Small intestine (tissue), 7 donors: ENCODE measurements around the gene KCNN3. TPM values are rescaled to one million over a fixed set of nuclear protein-coding genes. Genes with fewer than 3 reads are reported as not detected.

Experiments used
- DNase-seq, 2 donors: peaks; one replicate each; pipeline versions ENCODE4 v3.0.0 to v3.0.0-alpha.2; 2013
- FAIRE-seq: peaks from 2 replicates; lab custom pipeline; 2012; peaks lifted over from hg19 to GRCh38; lab: Jason Lieb, UNC
- H3K27ac ChIP-seq, 3 donors: one replicate each; pipeline ENCODE4 v1.5.1; 2013; ENCODE audit warnings: low read length in 2 of 3, mild to moderate bottlenecking in 2 of 3, control low read depth in 1 of 3, inconsistent platforms in 1 of 3, low read depth in 1 of 3, moderate library complexity in 1 of 3
- H3K27me3 ChIP-seq, 3 donors: one replicate each; pipeline ENCODE4 v1.6.1; 2013; ENCODE audit warnings: low read length in 3 of 3, inconsistent platforms in 1 of 3; ENCODE audit not compliant: control insufficient read depth in 3 of 3, insufficient read depth in 3 of 3
- H3K36me3 ChIP-seq, 3 donors: one replicate each; pipeline ENCODE4 v1.6.1; 2013; ENCODE audit warnings: low read length in 3 of 3, inconsistent platforms in 1 of 3, low read depth in 1 of 3, mild to moderate bottlenecking in 1 of 3, moderate library complexity in 1 of 3; ENCODE audit not compliant: control insufficient read depth in 3 of 3, insufficient read depth in 2 of 3
- H3K4me1 ChIP-seq, 3 donors: one replicate each; pipeline ENCODE4 v1.6.1; 2013; ENCODE audit warnings: low read length in 2 of 3, inconsistent platforms in 1 of 3, low read depth in 1 of 3, mild to moderate bottlenecking in 1 of 3, moderate library complexity in 1 of 3; ENCODE audit not compliant: control insufficient read depth in 3 of 3, insufficient read depth in 2 of 3
- H3K4me3 ChIP-seq, 3 donors: one replicate each; pipeline ENCODE4 v1.5.1; 2013; ENCODE audit warnings: low read length in 3 of 3, control low read depth in 1 of 3, inconsistent platforms in 1 of 3, low read depth in 1 of 3, mild to moderate bottlenecking in 1 of 3, moderate library complexity in 1 of 3
- H3K9me3 ChIP-seq, 2 donors: one replicate each; pipeline ENCODE4 v1.6.1; 2013; ENCODE audit warnings: low read depth in 1 of 2, low read length in 1 of 2; ENCODE audit not compliant: control insufficient read depth in 2 of 2, insufficient read depth in 1 of 2
- WGBS, 3 donors: extraction: QIAGEN DNeasy Blood & Tissue Kit; methylation state at CpG; one replicate each; pipeline ENCODE4 v1.1.7; 2013; 5-methylcytosine and 5-hydroxymethylcytosine counted together
- polyA plus RNA-seq, 4 donors: library from polyadenylated mRNA; stranded (reverse) in 3 of 4; unstranded in 1 of 4; fragments of 200-250 nt in 3 of 4; fragments of 120-200 nt in 1 of 4; gene quantifications; one replicate each; pipeline versions ENCODE4 v1.2.1 to v1.2.3, GENCODE V29; 2013
- donor health status: healthy with polysubstance abuse.
- donor health status: control.
- donor health status: control.
- donor health status: Bipolar disorder and iron deficiency.
- donor health status: healthy.

KCNN3 gene
- polyA plus RNA-seq, 4 donors: 0.27 to 1.6 (median 0.94) TPM

DNA sequence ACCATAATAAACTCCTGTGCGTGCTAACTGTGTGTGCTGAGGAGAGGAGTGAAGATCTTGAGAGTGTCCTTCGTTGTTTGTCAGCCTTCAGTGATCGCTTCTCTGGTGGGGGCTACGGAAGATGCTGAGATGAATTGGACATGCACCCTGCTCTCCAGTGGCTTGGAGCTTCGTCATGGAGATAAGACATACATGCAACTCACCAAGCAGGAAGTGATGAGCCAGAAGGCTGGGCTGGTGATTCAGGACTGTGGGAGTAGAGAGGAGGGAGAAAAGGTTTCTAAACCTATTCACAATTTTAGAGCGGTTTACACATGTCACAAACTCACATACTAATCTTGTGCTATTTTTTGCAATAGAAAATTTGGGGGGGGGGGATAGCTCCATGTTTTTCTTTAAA lies 133.2 kb downstream of the KCNN3 start:
- no peak for DNase-seq
- no peak for FAIRE-seq

DNA sequence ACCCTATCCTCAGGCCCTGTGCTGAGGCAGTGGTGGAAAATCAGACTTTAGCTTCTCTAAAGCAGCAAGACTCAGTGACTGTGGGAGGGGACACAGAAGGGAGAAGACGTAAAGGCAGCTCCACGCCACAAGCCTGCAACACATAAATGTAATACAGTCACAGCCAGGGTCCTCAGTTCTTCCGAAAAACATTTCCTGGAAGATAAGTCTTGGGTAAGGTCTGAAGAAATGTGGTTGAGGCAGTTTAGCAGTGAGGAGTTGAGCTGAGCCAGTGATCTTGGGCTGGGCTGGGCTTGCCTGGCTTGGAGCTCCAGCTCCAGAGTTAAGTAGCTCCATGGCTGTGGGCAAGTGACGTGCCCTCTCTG lies 134.3 kb downstream of the KCNN3 start:
- FAIRE-seq (no peak), DNase-seq (no peak)
- Histone ChIP-seq H3K4me3 (no peak overlapping the region), H3K36me3 (no peaks in the 10 kb centered on the region), H3K9me3 (no peaks in the 10 kb centered on the region), H3K4me1 (peaks cover 0 to 3% (median 0%) of the 10 kb centered on the region in 3 donors), H3K27me3 (peaks cover 0 to 4% (median 0%) of the 10 kb centered on the region in 3 donors), H3K27ac (no peak overlapping the region)
- 80 to 93% (median 87%) methylated on average over 4 of the region's 4 CpGs for WGBS, 3 donors

More for the DNA sequence above, 133.2 kb downstream of the KCNN3 start:
- Histone ChIP-seq H3K9me3 (no peaks in the 10 kb centered on the region), H3K27me3 (peaks cover 0 to 7% (median 0%) of the 10 kb centered on the region in 3 donors), H3K36me3 (no peaks in the 10 kb centered on the region), H3K4me1 (no peaks in the 10 kb centered on the region), H3K4me3 (no peak overlapping the region), H3K27ac (no peak overlapping the region)
- 59 to 71% (median 60%) methylated on average over 6 of the region's 6 CpGs for WGBS, 3 donors

- Histone ChIP-seq H3K9me3 (no peaks in the 10 kb centered on the region), H3K36me3 (no peaks in the 10 kb centered on the region), H3K4me1 (peaks cover 0 to 5% (median 0%) of the 10 kb centered on the region in 3 donors), H3K27me3 (peaks cover 0 to under 1% (median 0%) of the 10 kb centered on the region in 3 donors), H3K27ac (no peak overlapping the region), H3K4me3 (no peak overlapping the region)
- no peak for FAIRE-seq
- WGBS, 3 donors: 94 to 96% (median 94%) methylated on average over 12 of the region's 12 CpGs
- no peak for DNase-seq
Observed at GRCh38 chr1:154735061-154735803, 134.8 kb downstream of the KCNN3 start.

DNA sequence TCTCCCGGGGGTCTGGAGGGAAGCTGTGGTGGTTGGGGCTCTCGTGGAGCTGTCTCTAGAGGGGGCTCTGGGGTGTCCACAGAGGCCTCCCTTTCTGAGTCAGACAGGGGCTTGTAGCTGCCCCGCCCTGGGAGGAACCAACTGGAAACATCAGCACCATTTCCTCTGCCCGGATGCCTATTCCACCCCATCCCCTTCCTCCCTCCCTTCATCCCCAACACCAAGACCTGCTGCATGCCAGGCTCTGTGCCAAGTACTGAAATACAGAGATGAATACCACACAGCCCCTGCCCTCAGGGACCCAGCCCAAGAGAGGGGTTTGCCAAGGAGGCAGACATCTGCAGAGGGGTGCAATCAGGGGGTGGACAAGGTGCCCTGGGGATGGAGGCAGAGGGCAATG lies 136.5 kb downstream of the KCNN3 start:
- Histone ChIP-seq H3K9me3 (no peaks in the 10 kb centered on the region), H3K27me3 (no peaks in the 10 kb centered on the region), H3K4me1 (peaks cover 0 to 5% (median 0%) of the 10 kb centered on the region in 3 donors), H3K4me3 (no peak overlapping the region), H3K27ac (no peak overlapping the region), H3K36me3 (no peaks in the 10 kb centered on the region)
- DNase-seq: no peak
- 60 to 75% (median 74%) methylated on average over 4 of the region's 4 CpGs for WGBS, 3 donors
- FAIRE-seq: no peak

DNA sequence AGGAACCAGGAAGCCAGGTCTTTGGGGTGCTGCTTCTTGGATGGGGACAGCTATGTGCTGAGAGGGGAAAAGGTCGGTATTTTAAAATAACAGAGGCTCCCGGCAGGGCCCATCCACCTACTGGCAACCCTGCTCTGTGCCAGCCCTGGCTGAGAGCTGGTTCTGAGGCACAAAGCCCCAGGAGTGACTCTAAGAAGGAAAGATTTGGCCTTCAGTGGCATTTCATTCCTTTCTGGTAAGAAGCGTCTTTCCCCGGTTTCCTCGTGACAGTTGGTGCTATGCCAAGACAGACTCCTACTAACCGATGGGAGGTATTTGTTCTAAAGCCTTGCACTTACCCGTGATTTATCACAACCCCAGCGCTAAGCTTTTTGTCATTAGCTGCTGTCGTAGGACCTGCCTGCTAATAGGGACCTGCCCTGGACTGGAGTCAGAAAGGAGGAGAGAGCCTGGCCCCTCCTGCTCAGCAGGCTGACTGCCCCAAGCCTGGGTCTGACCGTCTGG lies 139.0 kb downstream of the KCNN3 start:
- H3K27ac ChIP-seq: peak overlapping the region in 2 of 3 donors; percentile 45 to 56
- DNase-seq (no peak), FAIRE-seq (no peak)
- H3K27me3 ChIP-seq: no peaks in the 10 kb centered on the region
- no peaks in the 10 kb centered on the region for H3K36me3 ChIP-seq
- peaks cover 0 to 5% (median 2%) of the 10 kb centered on the region in 3 donors for H3K4me1 ChIP-seq
- H3K9me3 ChIP-seq: no peaks in the 10 kb centered on the region
- H3K4me3 ChIP-seq: no peak overlapping the region
- WGBS, 3 donors: 43 to 55% (median 45%) methylated on average over 10 of the region's 10 CpGs

GRCh38 chr1:154730259-154730658 lies 139.8 kb downstream of the KCNN3 start:
- no peak overlapping the region for H3K4me3 ChIP-seq
- 72 to 90% (median 81%) methylated on average over 1 of the region's 1 CpG for WGBS, 3 donors
- no peak for FAIRE-seq
- no peaks in the 10 kb centered on the region for H3K9me3 ChIP-seq
- peaks cover 0 to 5% (median 2%) of the 10 kb centered on the region in 3 donors for H3K4me1 ChIP-seq
- no peaks in the 10 kb centered on the region for H3K27me3 ChIP-seq
- peaks cover 0 to 2% (median 0%) of the 10 kb centered on the region in 3 donors for H3K36me3 ChIP-seq
- H3K27ac ChIP-seq: peak overlapping the region in 2 of 3 donors; percentile 3 to 45
- DNase-seq: peak; percentile 34 to 46

GRCh38 chr1:154729577-154729976 lies 140.5 kb downstream of the KCNN3 start:
- H3K9me3 ChIP-seq: no peaks in the 10 kb centered on the region
- no peak overlapping the region for H3K4me3 ChIP-seq
- H3K27me3 ChIP-seq: no peaks in the 10 kb centered on the region
- 67 to 88% (median 87%) methylated on average over 3 of the region's 3 CpGs for WGBS, 3 donors
- H3K36me3 ChIP-seq: peaks cover 0 to 2% (median 0%) of the 10 kb centered on the region in 3 donors
- FAIRE-seq (no peak), DNase-seq (no peak)
- H3K4me1 ChIP-seq: peaks cover 0 to 5% (median 2%) of the 10 kb centered on the region in 3 donors
- H3K27ac ChIP-seq: peak overlapping the region in 2 of 3 donors; percentile 3 to 28

- WGBS, 3 donors: 62 to 85% (median 81%) methylated on average over 6 of the region's 6 CpGs
- no peak for FAIRE-seq
Observed at GRCh38 chr1:154729031-154729442, 141.0 kb downstream of the KCNN3 start.

More at GRCh38 chr1:154729031-154729442, 141.0 kb downstream of the KCNN3 start:
- Histone ChIP-seq H3K4me1 (peaks cover 0 to 5% (median 2%) of the 10 kb centered on the region in 3 donors), H3K9me3 (no peaks in the 10 kb centered on the region), H3K4me3 (no peak overlapping the region), H3K36me3 (peaks cover 0 to 2% (median 0%) of the 10 kb centered on the region in 3 donors), H3K27ac (peak overlapping the region in 2 of 3 donors; percentile 28 to 34), H3K27me3 (no peaks in the 10 kb centered on the region)
- no peak for DNase-seq
